Right lobe of liver (tissue), 6 donors: ENCODE measurements around the gene IQGAP3. TPM values are rescaled to one million over a fixed set of nuclear protein-coding genes. Genes with fewer than 3 reads are reported as not detected.

Source experiments
- ATAC-seq, 4 donors: fragments of 200-7000 bp; cut with Tn5 transposase; one replicate each; pipeline ENCODE4 v1.9.1; 2020; ENCODE audit warnings: mild to moderate bottlenecking in 4 of 4, moderate library complexity in 4 of 4
- DNase-seq, 3 donors: peaks; one replicate each; pipeline ENCODE4 v3.0.0-alpha.2; 2020
- H3K27ac ChIP-seq, 3 donors: fragments of 200-600 bp; one replicate each; pipeline ENCODE4 v1.8.0; 2022
- H3K27me3 ChIP-seq, 2 donors: fragments of 200-600 bp; one replicate each; pipeline ENCODE4 v1.8.0; 2022
- H3K36me3 ChIP-seq, 4 donors: fragments of 200-600 bp; sonication (generic) in 1 of 4; one replicate each; pipeline versions ENCODE4 v1.5.1 to v1.8.0; 2017 to 2022; ENCODE audit warnings: control low read depth in 1 of 4
- H3K4me1 ChIP-seq, 4 donors: fragments of 200-600 bp; sonication (generic) in 1 of 4; one replicate each; pipeline versions ENCODE4 v1.5.1 to v1.8.0; 2017 to 2022; ENCODE audit warnings: control low read depth in 1 of 4
- H3K4me3 ChIP-seq, 3 donors: fragments of 200-600 bp; one replicate each; pipeline ENCODE4 v1.8.0; 2022
- H3K9me3 ChIP-seq, 4 donors: fragments of 200-600 bp; sonication (generic) in 1 of 4; one replicate each; pipeline versions ENCODE4 v1.5.1 to v1.8.0; 2017 to 2022; ENCODE audit warnings: control low read depth in 1 of 4
- POLR2A ChIP-seq: fragments of 450-650 bp; IDR thresholded peaks from one replicate; pipeline ENCODE4 v1.6.1; 2017; ENCODE audit warnings: antibody characterized with exemption, mild to moderate bottlenecking
- WGBS: methylation state at CpG from one replicate; pipeline ENCODE4 v1.1.6; 2018; ENCODE audit warnings: low coverage, low lambda C conversion rate; ENCODE audit not compliant: insufficient coverage; ENCODE audit errors: missing lambda C conversion rate; 5-methylcytosine and 5-hydroxymethylcytosine counted together
- intact Hi-C, 2 donors: fragments of 100-400 bp; cut with DNase I; formaldehyde crosslinking; loops; one replicate each; pipeline versions ENCODE4 v1.11.2 to v1.14.1; 2022
- total RNA-seq, 6 experiments: library from RNA; depleted of rRNA in 2 of 6; stranded (reverse); fragments of >200 nt in 2 of 6; fragmentation: NEBNext Ultra II Directional in 3 of 6; extraction: Animal tissue kit (Norgen Biotek cat#: 25700) in 3 of 6; gene quantifications; one replicate each; pipeline versions ENCODE4 v1.1.0 to v1.2.4, GENCODE V29; 2016 to 2023
- TF ChIP-seq, protein P1 (sequence below), 4 donors: fragments of 200-600 bp in 3 of 4; fragments of 450-650 bp in 1 of 4; IDR thresholded peaks; one replicate each; pipeline versions ENCODE4 v1.5.1 to v1.8.0; 2016 to 2022; ENCODE audit warnings: antibody characterized with exemption in 4 of 4, mild to moderate bottlenecking in 2 of 4
- donor health status: DM: no; HTN: yes; CAD: no.
- donor health status: DM: no; HTN: no; CAD: no.
- donor health status: DM: no; HTN: no; CAD: no.
- donor health status: DM: no; HTN: yes; CAD: no.
- donor health status: DM: no; HTN: yes; CAD: no.

Gene IQGAP3
- total RNA-seq, 6 experiments from 2014 or later, result 0.07 to 2.6 (median 0.95) TPM

DNA sequence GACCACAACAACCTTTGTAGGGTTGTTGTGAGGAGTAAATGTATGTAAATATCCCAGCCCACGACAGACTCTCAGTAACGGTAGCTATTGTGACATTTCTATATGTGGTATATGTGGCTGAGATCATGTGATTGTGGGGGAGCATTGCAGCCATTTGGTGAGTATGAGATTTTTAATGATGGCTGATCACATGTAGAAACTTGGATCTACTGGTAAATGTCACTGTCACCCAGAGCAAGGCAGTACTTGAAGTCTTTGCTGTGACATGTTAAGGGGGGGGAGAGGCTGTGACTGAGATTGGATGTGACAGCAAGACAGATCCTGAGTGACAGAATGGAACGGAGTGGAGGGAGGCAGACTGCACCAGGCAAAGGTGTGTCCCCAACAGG is 47.9 kb downstream of the IQGAP3 start:
- intact Hi-C loops, result no loop called here
- Histone ChIP-seq H3K4me3 (no peak overlapping the region), H3K36me3 (no peaks in the 10 kb centered on the region), H3K27ac (no peak overlapping the region), H3K9me3 (no peaks in the 10 kb centered on the region), H3K4me1 (no peaks in the 10 kb centered on the region), H3K27me3 (no peaks in the 10 kb centered on the region)
- ATAC-seq (no peak), DNase-seq (no peak)
- 56% methylated on average over 3 of the region's 3 CpGs for WGBS
- no peak for TF ChIP-seq POLR2A
- TF ChIP-seq, protein P1, sequence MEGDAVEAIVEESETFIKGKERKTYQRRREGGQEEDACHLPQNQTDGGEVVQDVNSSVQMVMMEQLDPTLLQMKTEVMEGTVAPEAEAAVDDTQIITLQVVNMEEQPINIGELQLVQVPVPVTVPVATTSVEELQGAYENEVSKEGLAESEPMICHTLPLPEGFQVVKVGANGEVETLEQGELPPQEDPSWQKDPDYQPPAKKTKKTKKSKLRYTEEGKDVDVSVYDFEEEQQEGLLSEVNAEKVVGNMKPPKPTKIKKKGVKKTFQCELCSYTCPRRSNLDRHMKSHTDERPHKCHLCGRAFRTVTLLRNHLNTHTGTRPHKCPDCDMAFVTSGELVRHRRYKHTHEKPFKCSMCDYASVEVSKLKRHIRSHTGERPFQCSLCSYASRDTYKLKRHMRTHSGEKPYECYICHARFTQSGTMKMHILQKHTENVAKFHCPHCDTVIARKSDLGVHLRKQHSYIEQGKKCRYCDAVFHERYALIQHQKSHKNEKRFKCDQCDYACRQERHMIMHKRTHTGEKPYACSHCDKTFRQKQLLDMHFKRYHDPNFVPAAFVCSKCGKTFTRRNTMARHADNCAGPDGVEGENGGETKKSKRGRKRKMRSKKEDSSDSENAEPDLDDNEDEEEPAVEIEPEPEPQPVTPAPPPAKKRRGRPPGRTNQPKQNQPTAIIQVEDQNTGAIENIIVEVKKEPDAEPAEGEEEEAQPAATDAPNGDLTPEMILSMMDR (IDR thresholded peaks at IDR 0.05), result no peak

DNA sequence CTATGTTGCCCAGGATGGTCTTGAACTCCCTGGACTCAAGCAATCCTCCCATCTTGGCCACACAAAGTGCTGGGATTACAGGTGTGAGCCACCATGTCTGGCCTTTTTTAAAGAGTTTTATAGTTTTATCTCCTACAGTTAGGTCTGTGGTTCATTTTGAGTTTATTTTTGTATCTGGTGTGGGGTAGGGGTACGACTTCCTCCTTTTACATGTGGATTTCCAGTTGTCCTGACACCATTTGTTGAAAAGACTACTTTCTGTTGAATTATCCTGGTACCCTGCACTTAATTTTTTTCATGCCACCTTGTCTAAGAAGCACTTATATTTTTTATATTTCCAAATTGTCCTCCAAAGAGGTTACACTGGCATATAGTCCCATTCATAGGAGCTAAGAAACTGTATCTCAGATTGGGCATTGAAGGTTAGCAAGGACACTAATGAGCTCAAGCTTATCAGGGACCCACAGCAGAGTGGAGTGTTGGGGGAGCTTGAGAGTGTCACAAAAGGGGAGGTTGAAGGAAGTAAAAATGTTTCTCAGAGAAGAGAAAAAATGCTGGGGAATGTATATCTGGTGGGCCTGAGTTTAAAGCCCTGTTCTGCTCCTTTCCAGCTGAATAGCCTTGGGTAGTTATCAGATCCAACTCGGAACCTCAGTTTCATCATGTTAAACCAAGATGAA is 48.4 kb downstream of the IQGAP3 start:
- Histone ChIP-seq H3K9me3 (no peaks in the 10 kb centered on the region), H3K27me3 (no peaks in the 10 kb centered on the region), H3K36me3 (no peaks in the 10 kb centered on the region), H3K4me3 (no peak overlapping the region), H3K27ac (no peak overlapping the region), H3K4me1 (no peaks in the 10 kb centered on the region)
- WGBS, result 63% methylated on average over 2 of the region's 2 CpGs
- no peak for ATAC-seq
- no peak for DNase-seq
- intact Hi-C loops, result no loop called here
- TF ChIP-seq, protein P1 (IDR thresholded peaks at IDR 0.05), result no peak
- TF ChIP-seq POLR2A, result no peak

DNA sequence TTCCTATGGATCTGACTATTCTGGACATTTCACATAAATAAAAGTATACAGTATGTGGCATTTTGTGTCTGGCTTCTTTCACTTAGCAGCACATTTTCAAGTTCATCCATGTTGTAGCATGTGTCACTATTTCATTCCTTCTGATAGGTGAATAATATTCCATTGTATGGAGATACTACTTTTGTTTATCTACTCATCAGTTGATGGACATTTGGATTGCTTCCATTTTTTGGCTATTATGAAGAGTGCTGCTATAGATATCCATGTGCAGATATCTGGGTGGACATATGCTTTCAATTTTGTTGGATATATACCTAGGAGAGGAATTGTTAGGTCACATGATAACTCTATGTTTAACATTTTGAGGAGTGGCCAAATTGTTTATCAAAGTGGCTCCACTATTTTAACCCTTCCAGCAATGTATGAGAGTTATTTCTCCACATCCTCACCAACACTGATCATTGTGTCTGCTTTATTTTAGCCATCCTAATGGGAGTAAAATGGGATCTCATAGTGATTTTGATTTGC is 49.9 kb downstream of the IQGAP3 start:
- Histone ChIP-seq H3K27me3 (no peaks in the 10 kb centered on the region), H3K4me1 (no peaks in the 10 kb centered on the region), H3K4me3 (no peak overlapping the region), H3K27ac (no peak overlapping the region), H3K9me3 (no peaks in the 10 kb centered on the region), H3K36me3 (no peaks in the 10 kb centered on the region)
- DNase-seq, result no peak
- intact Hi-C loops, result no loop called here
- no peak for ATAC-seq
- TF ChIP-seq, protein P1 (IDR thresholded peaks at IDR 0.05), result no peak
- TF ChIP-seq POLR2A, result no peak

DNA sequence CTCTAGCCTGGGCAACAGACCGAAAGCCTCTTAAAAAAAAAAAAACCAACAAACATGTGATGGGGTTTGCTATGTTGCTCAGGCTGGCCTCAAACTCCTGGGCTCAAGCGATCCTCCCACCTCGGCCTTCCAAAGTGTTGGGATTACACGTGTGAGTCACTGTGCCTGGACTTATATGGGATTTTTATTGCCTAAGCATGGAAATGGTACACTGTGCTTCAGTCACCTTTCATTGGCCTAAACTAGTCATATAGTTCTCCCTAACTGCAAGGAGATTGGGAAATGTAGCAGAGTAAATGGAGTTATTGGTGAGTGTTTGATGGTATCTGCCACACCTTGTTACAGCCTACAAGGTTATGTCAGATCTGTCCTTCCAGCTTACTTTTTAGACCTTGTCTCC is 54.6 kb downstream of the IQGAP3 start:
- WGBS, result 66% methylated on average over 3 of the region's 4 CpGs
- ATAC-seq (no peak), DNase-seq (no peak)
- Histone ChIP-seq H3K9me3 (no peaks in the 10 kb centered on the region), H3K4me3 (no peak overlapping the region), H3K36me3 (no peaks in the 10 kb centered on the region), H3K27me3 (no peaks in the 10 kb centered on the region), H3K4me1 (no peaks in the 10 kb centered on the region), H3K27ac (no peak overlapping the region)
- TF ChIP-seq, protein P1 (IDR thresholded peaks at IDR 0.05), result no peak
- TF ChIP-seq POLR2A, result no peak
- intact Hi-C loops, result no loop called here
